Measurements from ENCODE around the gene OPRD1. TPM values are rescaled to one million over a fixed set of nuclear protein-coding genes. Genes with fewer than 3 reads are reported as not detected.
A peak's percentile ranks its signal among the peaks of the same experiment; 100 is the strongest.

The OPRD1 gene
- total RNA-seq, 1 donor from 2014 or later = 1.2 TPM

DNA sequence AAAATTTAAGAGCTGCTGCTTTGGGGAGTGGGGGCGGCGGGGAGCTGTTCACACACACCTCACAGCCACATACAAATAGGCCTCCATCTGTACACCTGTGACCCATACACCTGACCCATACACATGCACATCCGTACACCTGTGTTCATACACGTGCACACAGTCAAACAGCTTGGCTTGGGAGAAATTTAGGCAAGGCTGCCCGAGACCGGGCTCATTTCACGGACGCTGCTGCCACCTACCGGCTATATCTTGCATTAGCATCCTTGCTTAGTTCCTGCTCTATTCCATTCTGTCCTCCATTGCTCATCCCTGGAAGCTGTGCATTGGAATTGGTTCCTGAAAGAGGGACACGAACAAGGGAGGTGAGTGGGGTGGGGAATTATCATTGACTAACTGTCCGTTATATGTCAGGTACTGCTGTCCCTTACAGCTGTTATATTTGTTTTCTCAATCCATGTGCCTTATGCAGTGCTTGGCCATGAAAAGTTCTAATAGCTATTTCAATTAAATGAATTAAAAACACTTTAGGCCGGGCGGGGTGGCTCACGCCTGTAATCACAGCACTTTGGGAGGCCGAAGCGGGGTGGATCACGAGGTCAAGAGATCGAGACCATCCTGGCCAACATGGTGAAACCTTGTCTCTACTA is 65.3 kb downstream of the OPRD1 start:
- H3K36me3 Mint-ChIP-seq (ENCODE audit: unreplicated experiment) = no peaks in the 10 kb centered on the region

DNA sequence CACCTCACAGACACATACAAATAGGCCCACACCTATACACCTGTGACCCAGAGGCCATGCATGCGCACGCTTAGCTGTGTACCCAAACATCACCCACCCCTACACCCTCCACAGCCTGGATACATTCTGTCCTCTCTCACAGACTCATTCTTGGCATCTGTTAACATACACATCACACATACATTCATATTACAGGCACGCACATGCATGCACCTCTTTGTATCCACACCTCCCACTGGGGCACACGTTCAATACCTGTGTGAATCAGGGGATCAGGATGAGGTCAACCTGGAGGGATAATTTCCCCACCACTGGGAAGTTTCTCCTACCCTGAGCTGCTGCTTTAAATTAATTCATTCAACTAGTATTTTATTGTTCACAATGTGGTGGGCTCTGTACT is 66.8 kb downstream of the OPRD1 start:
- H3K27me3 Mint-ChIP-seq (ENCODE audit: unreplicated experiment) = peaks cover 5% of the 10 kb centered on the region
- TF ChIP-seq, protein P1, sequence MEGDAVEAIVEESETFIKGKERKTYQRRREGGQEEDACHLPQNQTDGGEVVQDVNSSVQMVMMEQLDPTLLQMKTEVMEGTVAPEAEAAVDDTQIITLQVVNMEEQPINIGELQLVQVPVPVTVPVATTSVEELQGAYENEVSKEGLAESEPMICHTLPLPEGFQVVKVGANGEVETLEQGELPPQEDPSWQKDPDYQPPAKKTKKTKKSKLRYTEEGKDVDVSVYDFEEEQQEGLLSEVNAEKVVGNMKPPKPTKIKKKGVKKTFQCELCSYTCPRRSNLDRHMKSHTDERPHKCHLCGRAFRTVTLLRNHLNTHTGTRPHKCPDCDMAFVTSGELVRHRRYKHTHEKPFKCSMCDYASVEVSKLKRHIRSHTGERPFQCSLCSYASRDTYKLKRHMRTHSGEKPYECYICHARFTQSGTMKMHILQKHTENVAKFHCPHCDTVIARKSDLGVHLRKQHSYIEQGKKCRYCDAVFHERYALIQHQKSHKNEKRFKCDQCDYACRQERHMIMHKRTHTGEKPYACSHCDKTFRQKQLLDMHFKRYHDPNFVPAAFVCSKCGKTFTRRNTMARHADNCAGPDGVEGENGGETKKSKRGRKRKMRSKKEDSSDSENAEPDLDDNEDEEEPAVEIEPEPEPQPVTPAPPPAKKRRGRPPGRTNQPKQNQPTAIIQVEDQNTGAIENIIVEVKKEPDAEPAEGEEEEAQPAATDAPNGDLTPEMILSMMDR (IDR thresholded peaks at IDR 0.05; ENCODE audit: partially characterized antibody, unreplicated experiment) = no peak
- peaks cover 8% of the 10 kb centered on the region for H3K4me1 Mint-ChIP-seq (ENCODE audit: low read depth, unreplicated experiment)
- H3K36me3 Mint-ChIP-seq (ENCODE audit: unreplicated experiment) = no peaks in the 10 kb centered on the region
- DNase-seq = no peak
- H3K27ac Mint-ChIP-seq (ENCODE audit: unreplicated experiment) = no peak overlapping the region
- H3K4me3 Mint-ChIP-seq (ENCODE audit: unreplicated experiment) = no peak overlapping the region
- no peaks in the 10 kb centered on the region for H3K9me3 Mint-ChIP-seq (ENCODE audit: unreplicated experiment)

More for the DNA sequence above, 65.3 kb downstream of the OPRD1 start:
- Mint-ChIP-seq H3K27ac (ENCODE audit: unreplicated experiment) (no peak overlapping the region), H3K4me3 (ENCODE audit: unreplicated experiment) (no peak overlapping the region), H3K9me3 (ENCODE audit: unreplicated experiment) (no peaks in the 10 kb centered on the region), H3K4me1 (ENCODE audit: low read depth, unreplicated experiment) (peaks cover 5% of the 10 kb centered on the region), H3K27me3 (ENCODE audit: unreplicated experiment) (peaks cover 4% of the 10 kb centered on the region)
- peak; percentile 78 for DNase-seq
- TF ChIP-seq, protein P1 (IDR thresholded peaks at IDR 0.05; ENCODE audit: partially characterized antibody, unreplicated experiment) = peak; percentile 95

DNA sequence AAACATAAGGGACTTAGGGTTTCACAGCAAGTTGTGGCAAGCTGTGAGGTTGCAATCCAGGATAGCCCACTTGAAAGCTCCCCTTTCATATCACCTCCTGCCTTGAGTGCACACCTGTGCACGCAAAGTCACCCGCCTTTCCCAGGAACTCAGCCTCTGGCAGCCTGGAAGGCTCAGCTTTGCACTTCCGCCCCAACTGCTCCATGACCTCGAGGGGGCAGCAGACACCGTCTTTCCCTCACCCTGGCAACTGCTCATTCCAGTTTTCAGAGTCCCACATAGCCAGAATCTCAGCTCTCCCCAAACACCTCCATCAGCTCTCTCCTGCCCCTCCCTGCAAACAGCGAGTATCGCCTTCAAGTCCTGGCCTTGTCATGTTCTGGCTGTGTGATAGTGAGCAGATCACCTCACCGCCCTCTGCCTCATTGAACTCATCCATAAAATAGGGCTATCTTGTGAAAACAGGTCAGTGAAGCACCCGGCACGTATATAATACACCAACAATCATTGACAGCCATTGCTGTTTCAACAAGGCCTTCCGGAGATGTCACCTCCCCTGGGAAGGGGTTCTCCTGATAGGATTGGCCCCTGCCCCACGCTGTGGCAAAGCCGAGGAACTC is 70.1 kb downstream of the OPRD1 start:
- Mint-ChIP-seq H3K9me3 (ENCODE audit: unreplicated experiment) (no peaks in the 10 kb centered on the region), H3K4me3 (ENCODE audit: unreplicated experiment) (peak overlapping the region; percentile 37), H3K4me1 (ENCODE audit: low read depth, unreplicated experiment) (peaks cover 12% of the 10 kb centered on the region), H3K27ac (ENCODE audit: unreplicated experiment) (peak overlapping the region; percentile 75), H3K27me3 (ENCODE audit: unreplicated experiment) (peaks cover 13% of the 10 kb centered on the region), H3K36me3 (ENCODE audit: unreplicated experiment) (no peaks in the 10 kb centered on the region)
- peak; percentile 90 for DNase-seq
- TF ChIP-seq, protein P1 (IDR thresholded peaks at IDR 0.05; ENCODE audit: partially characterized antibody, unreplicated experiment) = peak; percentile 81

DNA sequence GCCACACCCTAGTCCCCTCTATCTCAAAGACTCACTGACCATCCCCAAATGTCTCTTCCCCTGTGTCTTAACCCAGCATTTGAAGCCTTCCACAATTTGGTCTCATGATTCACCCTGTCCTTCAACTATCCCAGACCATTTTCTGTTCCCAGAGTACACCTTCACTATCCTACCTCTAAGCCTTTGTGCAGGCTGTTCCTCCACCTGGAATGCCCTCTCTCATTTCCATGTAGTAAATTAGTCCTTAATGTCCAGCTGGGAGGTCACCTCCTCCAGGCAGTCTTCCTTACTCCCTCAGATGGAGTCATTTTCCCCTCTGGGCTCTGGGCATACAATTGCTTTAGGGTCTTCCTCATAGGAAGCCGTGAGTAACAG is 71.3 kb downstream of the OPRD1 start:
- no peak for DNase-seq
- Mint-ChIP-seq H3K27ac (ENCODE audit: unreplicated experiment) (no peak overlapping the region), H3K4me3 (ENCODE audit: unreplicated experiment) (no peak overlapping the region), H3K36me3 (ENCODE audit: unreplicated experiment) (no peaks in the 10 kb centered on the region), H3K4me1 (ENCODE audit: low read depth, unreplicated experiment) (peaks cover 15% of the 10 kb centered on the region), H3K9me3 (ENCODE audit: unreplicated experiment) (no peaks in the 10 kb centered on the region), H3K27me3 (ENCODE audit: unreplicated experiment) (peaks cover 13% of the 10 kb centered on the region)
- TF ChIP-seq, protein P1 (IDR thresholded peaks at IDR 0.05; ENCODE audit: partially characterized antibody, unreplicated experiment) = no peak

DNA sequence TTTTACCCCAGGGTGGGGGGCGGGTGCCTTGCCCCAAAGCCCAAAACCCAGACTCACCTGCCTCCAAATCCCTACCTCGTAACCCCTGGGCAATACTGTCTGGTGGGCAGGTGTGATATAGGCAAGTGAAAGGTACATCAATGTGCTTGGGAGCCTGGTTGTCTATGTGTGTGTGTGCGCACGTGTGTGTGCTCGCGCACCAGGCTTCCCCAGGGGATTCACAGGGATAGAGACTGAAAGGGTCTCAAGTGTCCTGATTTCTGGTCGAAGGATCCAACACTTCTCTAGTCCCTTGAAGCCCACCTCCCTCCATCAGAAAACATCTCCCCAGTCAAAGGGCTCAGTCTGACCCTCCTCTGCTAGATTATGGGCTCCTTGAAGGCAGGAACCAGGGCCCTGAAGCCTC is 73.5 kb downstream of the OPRD1 start:
- Mint-ChIP-seq H3K36me3 (ENCODE audit: unreplicated experiment) (no peaks in the 10 kb centered on the region), H3K9me3 (ENCODE audit: unreplicated experiment) (no peaks in the 10 kb centered on the region), H3K4me3 (ENCODE audit: unreplicated experiment) (no peak overlapping the region), H3K27me3 (ENCODE audit: unreplicated experiment) (peaks cover 10% of the 10 kb centered on the region), H3K4me1 (ENCODE audit: low read depth, unreplicated experiment) (peaks cover 15% of the 10 kb centered on the region), H3K27ac (ENCODE audit: unreplicated experiment) (no peak overlapping the region)
- TF ChIP-seq, protein P1 (IDR thresholded peaks at IDR 0.05; ENCODE audit: partially characterized antibody, unreplicated experiment) = no peak
- DNase-seq = no peak
